ENCODE results near the gene PPP2R5B. TPM values are rescaled to one million over a fixed set of nuclear protein-coding genes. Genes with fewer than 3 reads are reported as not detected.
A peak's percentile ranks its signal among the peaks of the same experiment; 100 is the strongest.

The PPP2R5B gene
- polyA plus RNA-seq (ENCODE audit: insufficient read length in 4 of 4): 10 to 100 TPM; 13.2 to 20.8 (median 17.4) TPM

DNA sequence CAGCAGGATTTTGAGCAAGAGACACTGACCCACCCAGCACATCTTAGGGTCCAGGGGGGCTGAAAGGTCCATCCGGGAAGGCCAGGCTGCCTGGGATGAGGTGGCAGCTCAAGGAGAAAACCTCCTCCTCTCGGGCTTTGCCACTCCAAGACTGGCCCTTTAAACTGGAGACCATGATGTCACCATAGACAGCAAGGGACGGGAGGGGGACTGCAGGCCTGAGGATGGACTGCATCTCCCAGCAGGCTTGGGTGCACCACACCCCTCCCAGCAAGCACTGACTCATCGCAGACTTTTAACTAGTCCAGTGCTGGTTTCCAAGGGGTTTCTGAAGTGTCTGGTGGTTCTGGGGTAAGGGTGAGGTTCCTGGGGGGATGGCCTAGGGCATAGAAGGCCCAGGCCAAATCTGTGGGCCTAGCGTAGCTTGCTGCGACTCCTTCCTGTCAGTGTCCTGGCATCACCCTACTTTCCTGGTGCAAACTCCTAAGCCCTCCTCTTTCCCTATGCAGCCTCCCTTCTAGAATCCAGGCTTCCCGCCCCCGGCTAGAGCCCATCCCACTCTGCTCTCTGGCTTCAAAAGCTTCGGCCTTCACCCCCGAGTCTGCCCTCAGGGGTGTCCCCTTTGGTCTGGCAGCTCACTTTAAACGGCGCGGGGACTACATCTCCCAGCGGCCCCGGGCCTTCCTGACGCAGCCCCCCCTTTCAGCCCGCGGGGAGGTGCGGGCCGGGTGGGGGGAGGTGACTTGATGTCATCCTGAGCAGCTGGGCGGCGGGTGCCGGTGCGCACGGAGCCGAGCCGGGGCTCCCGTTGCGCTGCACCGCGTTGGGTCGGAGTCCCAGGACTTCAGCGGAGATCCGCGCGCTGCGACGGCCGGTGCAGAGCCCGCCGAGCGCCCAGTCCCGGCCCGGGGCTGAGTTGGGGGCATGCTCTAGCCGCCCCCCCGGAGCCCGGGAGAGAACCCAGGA lies at the start of gene PPP2R5B:
TSS of gene PPP2R5B (plus strand) at position 746 of the 966 bp plus-strand sequence. CDS start 1,046 bp downstream, outside the sequence.
- DNase-seq (ENCODE audit: low read depth in 4 of 4, low spot score in 3 of 4): peak; percentile 74 to 83 (median 76)

DNA sequence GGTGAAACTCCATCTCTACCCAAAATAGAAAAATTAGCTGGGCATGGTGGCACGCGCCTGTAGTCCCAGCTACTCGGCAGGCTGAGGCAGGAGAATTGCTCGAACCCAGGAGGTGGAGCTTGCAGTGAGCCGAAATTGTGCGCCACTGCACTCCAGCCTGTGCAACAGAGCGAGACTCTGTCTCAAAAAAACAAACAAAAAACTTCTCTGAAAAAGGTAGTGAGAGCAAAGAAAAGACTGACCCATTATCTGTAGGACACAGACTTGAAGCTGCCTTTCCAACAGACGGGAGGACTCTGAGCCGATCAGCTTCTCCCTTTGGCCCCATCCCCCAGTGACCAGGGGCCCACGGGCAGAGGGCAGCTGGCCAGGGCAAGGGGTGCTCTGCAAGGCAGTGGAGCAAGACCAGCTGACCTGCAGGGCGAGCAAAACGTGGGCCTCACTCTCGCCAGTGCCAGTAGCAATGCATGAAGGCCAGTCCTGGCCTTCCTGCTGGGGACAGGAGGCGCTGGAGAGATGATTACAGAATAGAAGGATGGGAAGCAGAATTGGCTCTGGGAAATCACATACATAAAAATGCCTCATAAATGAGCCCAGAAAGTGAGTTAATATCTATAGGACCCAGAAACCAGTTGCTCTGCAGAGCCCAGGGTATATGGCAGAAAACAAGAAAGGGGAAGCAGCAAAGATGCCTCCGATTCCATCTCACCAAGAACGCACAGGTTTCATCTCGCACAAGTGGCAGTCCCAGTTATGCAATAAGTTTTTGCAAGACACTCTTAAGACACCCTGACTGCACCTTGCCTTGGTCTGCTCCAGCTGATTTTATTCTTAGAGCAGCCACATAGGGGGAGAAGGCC lies 48.9 kb upstream of the PPP2R5B start:
- no peak for DNase-seq (ENCODE audit: low read depth in 4 of 4, low spot score in 3 of 4)

GRCh38 chr11:64876229-64876750 lies 48.2 kb upstream of the PPP2R5B start:
- no peak for DNase-seq (ENCODE audit: low read depth in 4 of 4, low spot score in 3 of 4)

- DNase-seq (ENCODE audit: low read depth in 4 of 4, low spot score in 3 of 4): no peak
These were observed 47.6 kb upstream of the PPP2R5B start for GRCh38 chr11:64876835-64877341.

- no peak for DNase-seq (ENCODE audit: low read depth in 4 of 4, low spot score in 3 of 4)
These were observed 46.9 kb upstream of the PPP2R5B start for GRCh38 chr11:64877390-64878222.

GRCh38 chr11:64878223-64878493 lies 46.3 kb upstream of the PPP2R5B start:
- DNase-seq (ENCODE audit: low read depth in 4 of 4, low spot score in 3 of 4): no peak

DNA sequence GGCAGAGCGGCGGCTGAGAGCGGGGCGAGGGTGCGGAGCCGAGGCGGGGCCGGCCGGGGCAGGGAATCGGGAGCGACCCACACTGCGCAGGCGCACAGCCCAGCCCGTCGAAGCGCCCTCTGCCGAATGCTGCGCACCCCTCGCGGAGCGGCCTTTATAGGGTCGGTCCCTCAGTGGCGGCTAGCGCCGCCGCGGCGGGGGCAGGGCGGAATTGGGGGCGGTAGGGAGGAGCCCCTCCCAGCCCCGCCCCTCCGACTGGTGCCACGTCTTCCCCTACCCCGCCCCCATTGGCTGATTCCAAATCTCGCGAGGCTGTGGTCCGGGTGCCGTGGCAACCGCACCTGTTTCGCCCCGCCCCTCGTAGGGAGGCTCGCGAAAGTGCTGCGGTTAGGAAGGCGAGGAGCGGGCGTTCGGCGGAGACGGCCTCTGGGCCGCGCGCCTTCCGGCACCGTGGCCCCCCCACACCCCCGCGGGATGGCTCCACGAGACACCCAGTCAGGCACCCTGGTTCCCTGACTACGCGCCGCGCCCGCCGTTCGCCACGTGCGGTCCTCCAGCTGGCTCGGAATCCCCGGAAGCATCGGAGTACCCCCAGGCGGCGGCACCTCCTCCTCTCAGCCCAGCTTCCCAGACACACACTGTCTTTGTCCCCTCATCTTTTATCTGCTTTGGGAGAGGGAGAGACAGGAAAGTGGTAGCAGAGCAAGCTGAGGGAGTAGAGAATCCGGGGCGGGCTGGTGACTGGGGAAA lies 45.8 kb upstream of the PPP2R5B start, which contains the start of gene EHD1:
TSS of gene EHD1 (minus strand) at position 128 of the 750 bp plus-strand sequence. CDS start 157 bp downstream, outside the sequence.
- peak; percentile 93 to 97 (median 97) for DNase-seq (ENCODE audit: low read depth in 4 of 4, low spot score in 3 of 4)

DNA sequence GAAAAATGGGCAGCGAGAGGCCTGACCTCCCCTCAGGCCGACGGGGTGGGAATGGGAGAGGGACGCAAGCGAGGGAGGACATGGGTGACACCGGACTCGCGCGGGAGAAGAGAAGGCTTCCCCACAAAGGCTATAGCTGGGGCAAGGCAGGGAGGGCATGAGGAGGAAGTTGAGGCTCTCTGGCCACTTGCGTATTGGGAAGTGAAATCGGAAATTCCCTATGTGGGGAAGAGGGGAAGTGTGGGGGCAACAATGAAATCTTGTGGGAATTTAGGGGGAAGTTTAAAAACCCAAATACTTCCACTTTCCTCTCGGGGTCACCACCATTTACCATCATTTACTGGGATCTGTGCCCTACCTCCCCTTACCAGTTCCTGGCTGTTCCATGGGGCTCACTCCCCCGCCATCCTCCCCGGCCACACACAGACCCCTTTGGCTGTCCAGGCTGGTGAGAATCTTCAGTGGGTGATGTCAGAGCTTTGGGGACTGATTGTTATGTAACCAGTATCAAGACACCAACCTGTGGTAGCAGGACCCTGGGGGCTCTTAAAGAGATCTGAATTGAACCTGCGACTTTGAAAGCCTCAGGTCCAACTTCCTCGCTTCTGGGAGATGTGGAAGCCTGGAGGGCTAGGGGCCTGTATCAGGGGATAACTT lies 45.1 kb upstream of the PPP2R5B start:
- no peak for DNase-seq (ENCODE audit: low read depth in 4 of 4, low spot score in 3 of 4)

DNA sequence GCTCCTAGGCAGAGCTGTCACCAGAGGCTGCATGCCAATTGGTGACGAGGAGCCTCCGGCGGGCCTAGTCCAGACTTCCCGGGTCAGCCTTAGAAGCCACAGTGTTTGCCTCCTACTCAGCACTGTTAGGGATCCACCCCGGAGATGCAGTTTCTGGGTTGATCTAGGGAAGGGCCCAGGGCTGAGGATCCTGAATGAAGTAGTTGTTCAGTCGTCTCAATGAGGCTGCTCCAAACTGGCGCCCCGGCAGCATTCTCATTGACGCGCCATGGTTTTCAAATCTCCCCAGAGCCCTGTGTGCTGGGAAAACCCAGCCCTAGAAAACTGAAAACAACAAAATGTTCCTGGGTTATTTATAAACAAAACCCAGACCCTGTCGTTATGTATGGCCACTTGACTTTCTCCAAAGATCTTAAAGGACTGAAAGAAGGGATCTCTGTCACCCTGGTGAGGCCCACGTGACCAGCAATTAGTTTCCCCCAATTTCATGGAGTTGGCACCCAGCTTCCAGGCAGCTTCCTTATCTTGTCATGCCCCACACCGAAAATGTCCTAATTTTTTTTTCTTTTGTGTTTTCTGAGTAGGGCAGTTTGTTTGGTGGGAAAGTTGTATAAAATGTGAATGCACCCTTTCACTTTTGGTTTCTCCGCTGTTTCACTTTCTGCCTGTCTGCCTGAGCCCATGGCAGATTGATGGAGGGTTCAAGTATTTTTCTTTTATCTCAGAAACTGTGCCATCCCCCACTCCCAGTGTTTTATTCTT lies 44.1 kb upstream of the PPP2R5B start:
- no peak for DNase-seq (ENCODE audit: low read depth in 4 of 4, low spot score in 3 of 4)

DNA sequence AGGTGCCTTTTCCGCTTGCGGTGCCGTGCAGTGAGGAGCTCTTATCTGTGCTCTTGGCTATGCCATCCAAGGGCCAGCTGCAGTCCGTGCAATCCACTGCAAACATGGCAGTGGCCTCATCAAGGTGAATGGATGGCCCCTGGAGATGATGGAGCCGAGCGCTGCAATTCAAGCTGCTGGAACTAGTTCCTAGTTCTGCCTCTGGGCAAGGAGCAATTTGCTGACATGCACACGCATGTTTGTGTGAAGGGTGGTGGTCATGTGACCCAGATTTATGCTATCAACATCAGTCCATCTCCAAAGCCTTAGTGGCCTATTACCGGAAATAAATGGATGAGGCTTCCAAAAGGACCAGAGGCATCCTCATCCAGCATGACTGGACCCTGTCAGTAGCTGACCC lies 43.0 kb upstream of the PPP2R5B start:
- no peak for DNase-seq (ENCODE audit: low read depth in 4 of 4, low spot score in 3 of 4)

- no peak for DNase-seq (ENCODE audit: low read depth in 4 of 4, low spot score in 3 of 4)
These were observed 42.2 kb upstream of the PPP2R5B start for GRCh38 chr11:64882243-64882642.

GRCh38 chr11:64883575-64883974 lies 40.9 kb upstream of the PPP2R5B start:
- DNase-seq (ENCODE audit: low read depth in 4 of 4, low spot score in 3 of 4): no peak

- DNase-seq (ENCODE audit: low read depth in 4 of 4, low spot score in 3 of 4): no peak
These were observed 40.5 kb upstream of the PPP2R5B start for GRCh38 chr11:64884019-64884418.

DNA sequence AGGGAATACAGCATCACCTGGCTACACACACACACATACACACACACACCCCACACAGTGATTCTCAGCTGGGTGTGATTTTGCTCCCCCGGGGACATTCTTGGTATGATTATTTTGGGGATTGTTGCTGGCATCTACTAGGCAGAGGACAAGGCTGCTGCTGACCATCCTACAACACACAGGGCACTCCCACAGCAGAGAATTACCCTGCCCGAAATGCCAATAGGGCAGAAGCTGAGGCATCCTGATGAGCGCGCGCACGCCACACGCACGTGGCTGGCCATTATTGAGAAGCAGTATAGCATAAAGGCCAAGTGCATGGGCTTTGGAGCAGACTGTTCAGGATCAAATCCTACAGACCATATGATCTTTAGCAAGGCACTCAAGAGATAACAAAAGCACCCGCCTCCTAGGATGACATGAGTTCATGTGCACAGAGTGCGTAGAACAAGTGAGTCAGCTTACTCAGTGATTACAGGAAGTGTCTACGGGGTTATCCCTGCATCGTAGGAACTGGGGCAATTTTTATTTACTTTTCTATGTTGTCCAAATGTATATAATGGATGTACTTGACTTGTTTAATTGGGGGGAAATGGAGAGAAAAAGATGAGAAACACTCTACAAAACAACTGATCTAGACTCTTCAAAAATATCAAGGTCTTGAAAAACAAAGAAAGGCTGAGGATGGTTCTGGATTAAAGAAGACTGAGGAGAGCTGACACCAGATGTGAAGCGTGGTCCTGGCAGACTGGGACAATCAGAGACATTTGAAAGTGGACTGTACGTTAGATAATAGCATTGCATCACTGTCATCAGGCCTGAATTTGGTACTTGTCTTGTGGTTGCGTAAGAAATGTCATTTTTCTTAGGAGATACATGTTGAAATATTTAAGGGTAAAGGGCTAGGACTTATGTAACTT lies 38.9 kb upstream of the PPP2R5B start:
- no peak for DNase-seq (ENCODE audit: low read depth in 4 of 4, low spot score in 3 of 4)

DNA sequence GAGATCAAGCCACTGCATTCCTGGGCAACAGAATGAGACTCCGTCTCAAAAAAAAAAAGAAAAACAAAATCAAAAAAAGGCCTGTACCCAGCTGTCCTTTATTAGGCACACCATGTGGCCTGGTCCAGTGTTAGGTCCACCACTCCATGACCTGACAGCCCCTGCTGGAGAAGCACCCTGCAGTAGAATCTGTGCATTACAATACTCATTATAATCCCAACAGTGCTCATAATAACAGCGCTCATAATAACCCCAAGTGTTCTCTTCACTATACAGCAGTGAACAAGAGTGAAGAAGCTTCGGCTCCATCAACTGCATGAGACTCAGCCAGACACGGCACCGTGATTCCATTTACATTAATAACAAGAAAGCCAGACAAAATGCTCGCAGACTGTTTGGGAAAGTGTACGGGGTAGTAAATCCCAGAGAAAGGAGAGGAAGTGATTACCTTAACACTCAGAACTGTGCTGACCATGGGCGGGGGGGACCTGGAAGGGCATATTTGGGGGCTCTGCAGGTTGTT lies 37.2 kb upstream of the PPP2R5B start:
- DNase-seq (ENCODE audit: low read depth in 4 of 4, low spot score in 3 of 4): no peak

- peak in 1 of 4 donors; percentile 41 for DNase-seq (ENCODE audit: low read depth in 4 of 4, low spot score in 3 of 4)
These were observed 36.6 kb upstream of the PPP2R5B start for GRCh38 chr11:64887757-64888405.

All from left renal pelvis (tissue), 4 donors.